ENCODE data around the gene EPS8L2. TPM values are rescaled to one million over a fixed set of nuclear protein-coding genes. Genes with fewer than 3 reads are reported as not detected.

Gene EPS8L2
- total RNA-seq, 3 donors from 2014 or later: 176 to 335 (median 253) TPM

- Histone ChIP-seq H3K9me3 (no peaks in the 10 kb centered on the region), H3K4me3 (no peak overlapping the region), H3K4me1 (ENCODE audit: low read depth) (peaks cover 24% of the 10 kb centered on the region), H3K36me3 (ENCODE audit: low read depth) (no peaks in the 10 kb centered on the region)
- ATAC-seq (peak; percentile 73), DNase-seq (peak; percentile 78 to 91 (median 90))
- no peak for TF ChIP-seq CTCF (IDR thresholded peaks at IDR 0.05)
- intact Hi-C loops (cut with DNase I, micrococcal nuclease): loop anchor here (5.0 to 10.0 kb wide), 3 partner anchors 62 to 172 kb away; no protein-coding TSS in a partner anchor
Measured at GRCh38 chr11:726278-727220, 20.5 kb downstream of the EPS8L2 start.

- ATAC-seq (no peak), DNase-seq (peak; percentile 17 to 61 (median 50))
- Histone ChIP-seq H3K36me3 (ENCODE audit: low read depth) (no peaks in the 10 kb centered on the region), H3K4me3 (no peak overlapping the region), H3K9me3 (no peaks in the 10 kb centered on the region), H3K4me1 (ENCODE audit: low read depth) (peaks cover 24% of the 10 kb centered on the region)
- intact Hi-C loops (cut with DNase I, micrococcal nuclease): loop anchor here (5.0 to 10.0 kb wide), 3 partner anchors 62 to 172 kb away; no protein-coding TSS in a partner anchor
- TF ChIP-seq CTCF (IDR thresholded peaks at IDR 0.05): no peak
Measured at GRCh38 chr11:727281-727701, 21.3 kb downstream of the EPS8L2 start.

- Histone ChIP-seq H3K4me1 (ENCODE audit: low read depth) (peaks cover 24% of the 10 kb centered on the region), H3K36me3 (ENCODE audit: low read depth) (no peaks in the 10 kb centered on the region), H3K9me3 (no peaks in the 10 kb centered on the region), H3K4me3 (no peak overlapping the region)
- TF ChIP-seq CTCF (IDR thresholded peaks at IDR 0.05): peak; percentile 98
- intact Hi-C loops (cut with DNase I, micrococcal nuclease): loop anchor here (5.0 to 10.0 kb wide), 3 partner anchors 63 to 173 kb away; no protein-coding TSS in a partner anchor
- ATAC-seq: peak; percentile 80
- DNase-seq: peak; percentile 88 to 91 (median 91)
Measured at GRCh38 chr11:727859-728748, 22.1 kb downstream of the EPS8L2 start.

GRCh38 chr11:728901-729491, 23.0 kb downstream of the EPS8L2 start:
- DNase-seq: no peak
- no peak for TF ChIP-seq CTCF (IDR thresholded peaks at IDR 0.05)
- no peaks in the 10 kb centered on the region for H3K9me3 ChIP-seq
- peaks cover 24% of the 10 kb centered on the region for H3K4me1 ChIP-seq (ENCODE audit: low read depth)
- no peak for ATAC-seq
- H3K4me3 ChIP-seq: no peak overlapping the region
- H3K36me3 ChIP-seq (ENCODE audit: low read depth): no peaks in the 10 kb centered on the region
- intact Hi-C loops (cut with DNase I, micrococcal nuclease): loop anchor here (5.0 to 10.0 kb wide), 3 partner anchors 64 to 174 kb away; no protein-coding TSS in a partner anchor
